SK-N-MC (cell line): ENCODE data around the gene ARSB.

Source experiments
- DNase-seq: peaks from one replicate; pipeline ENCODE4 v3.0.0-alpha.2; 2011; ENCODE audit warnings: low read depth, low spot score
- H3K27ac ChIP-seq: fragments of 200-600 bp; sonication (generic); 2 replicates; pipeline ENCODE4 v1.5.1; 2016; ENCODE audit warnings: mixed run types
- H3K36me3 ChIP-seq: fragments of 200-600 bp; sonication (generic); 2 replicates; pipeline ENCODE4 v1.6.1; 2017; ENCODE audit warnings: antibody characterized with exemption, low read length, mixed read lengths; ENCODE audit not compliant: insufficient read depth
- H3K4me3 ChIP-seq: fragments of 200-600 bp; sonication (generic); 2 replicates; pipeline ENCODE4 v1.5.1; 2016
- H3K9ac ChIP-seq: fragments of 200-600 bp; sonication (generic); 2 replicates; pipeline ENCODE4 v1.8.0; 2017; ENCODE audit warnings: mixed run types, mixed read lengths; ENCODE audit not compliant: insufficient read length
- H3K9me3 ChIP-seq: fragments of 200-600 bp; sonication (generic); 2 replicates; pipeline ENCODE4 v1.6.1; 2017; ENCODE audit warnings: low read depth, mild to moderate bottlenecking, antibody characterized with exemption, low read length, moderate library complexity, mixed read lengths
- EZH2 ChIP-seq: fragments of 200-600 bp; sonication (generic); IDR thresholded peaks from one replicate; pipeline ENCODE4 v1.6.1; 2017; ENCODE audit warnings: antibody characterized with exemption
- FOXP2 ChIP-seq: optimal IDR thresholded peaks from 2 replicates; pipeline ENCODE3; 2011; ENCODE audit warnings: mild to moderate bottlenecking, moderate library complexity; ENCODE audit not compliant: insufficient read depth; ENCODE audit errors: extremely low read length, control extremely low read depth
- POLR2AphosphoS5 ChIP-seq: IDR thresholded peaks from 2 replicates; pipeline ENCODE4 v1.6.1; 2012; ENCODE audit warnings: mild to moderate bottlenecking, low read depth, low read length, borderline replicate concordance

Gene ARSB

DNA sequence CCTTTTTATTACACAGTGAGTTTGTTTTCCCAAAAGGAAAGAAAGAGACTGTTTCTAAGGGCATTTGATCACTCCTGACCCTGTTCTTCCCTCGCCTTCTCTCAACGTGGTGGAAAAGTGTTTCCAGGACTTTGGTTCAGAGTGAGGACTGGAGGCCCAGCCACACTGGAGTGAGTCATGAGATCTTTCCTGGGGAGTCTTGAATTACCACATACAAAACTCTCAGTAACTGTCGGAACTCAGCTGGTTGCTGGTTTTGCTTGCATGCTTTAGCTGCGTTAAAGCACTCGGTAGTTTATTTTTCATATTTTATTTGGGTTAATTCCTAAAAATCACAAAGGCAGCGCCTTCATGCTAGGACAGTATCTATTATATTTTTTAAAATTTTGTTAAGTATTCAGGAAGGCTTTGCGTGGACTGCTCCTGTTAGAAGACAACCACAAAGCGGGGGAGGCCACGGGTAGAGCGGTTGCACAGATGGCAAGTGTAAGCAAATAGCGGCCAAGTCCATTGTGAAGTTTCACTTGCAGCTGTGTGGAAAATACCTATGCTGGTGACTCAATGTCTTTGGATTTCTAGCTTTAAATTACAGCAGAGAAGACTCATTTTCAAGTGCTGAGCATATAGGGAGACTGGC is 77.7 kb downstream of the ARSB start:
- H3K36me3 ChIP-seq, result no peaks in the 10 kb centered on the region
- no peak for TF ChIP-seq POLR2AphosphoS5
- TF ChIP-seq EZH2, result no peak
- TF ChIP-seq FOXP2, result no peak
- no peaks in the 10 kb centered on the region for H3K9me3 ChIP-seq
- H3K27ac ChIP-seq, result no peak overlapping the region
- DNase-seq, result no peak
- no peak overlapping the region for H3K4me3 ChIP-seq
- H3K9ac ChIP-seq, result no peak overlapping the region

DNA sequence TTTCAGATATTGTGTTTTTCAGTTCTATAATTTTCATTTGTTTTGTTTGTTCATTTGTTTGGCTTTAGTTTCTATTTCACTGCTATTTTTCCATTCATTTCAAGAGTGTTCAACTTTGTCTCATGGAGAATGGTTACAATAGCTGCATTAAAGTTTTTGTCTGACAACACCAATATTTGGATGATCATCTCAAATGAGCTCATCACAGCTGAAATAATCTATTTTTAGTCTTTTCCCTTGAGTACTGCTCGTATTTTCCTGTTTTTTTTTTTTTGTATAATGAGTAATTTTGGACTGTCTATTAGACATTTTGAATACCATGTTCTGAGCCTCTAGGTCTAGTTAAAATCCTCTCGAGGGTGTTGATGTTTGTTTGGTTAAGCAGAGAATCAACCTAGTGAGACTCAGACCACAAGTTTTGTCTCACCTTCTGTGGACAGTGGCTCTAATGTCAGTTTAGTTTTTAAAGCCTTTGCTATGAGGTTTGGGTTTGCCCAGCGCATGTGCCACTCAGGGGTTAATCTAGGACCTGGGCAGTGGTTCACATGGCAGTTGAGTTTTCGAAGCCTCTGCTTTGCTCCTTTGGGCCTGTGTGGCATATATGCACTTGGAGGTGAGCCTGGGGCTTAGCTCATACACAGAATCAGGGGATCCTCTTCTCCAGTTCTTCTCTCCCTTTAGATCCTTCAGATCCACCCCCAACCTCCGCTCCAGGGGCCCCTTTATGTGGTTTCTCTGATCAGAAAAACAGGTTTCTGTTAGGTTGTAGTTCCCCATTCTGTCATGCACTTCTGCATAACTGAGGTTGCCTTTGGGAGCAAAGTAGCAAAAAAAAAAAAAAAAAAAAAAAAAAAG is 79.8 kb downstream of the ARSB start:
- H3K27ac ChIP-seq, result no peak overlapping the region
- TF ChIP-seq FOXP2 (no peak), POLR2AphosphoS5 (no peak), EZH2 (no peak)
- no peaks in the 10 kb centered on the region for H3K9me3 ChIP-seq
- H3K9ac ChIP-seq, result no peak overlapping the region
- H3K36me3 ChIP-seq, result no peaks in the 10 kb centered on the region
- no peak for DNase-seq
- H3K4me3 ChIP-seq, result no peak overlapping the region

- no peaks in the 10 kb centered on the region for H3K36me3 ChIP-seq
- TF ChIP-seq EZH2, result no peak
- TF ChIP-seq POLR2AphosphoS5, result no peak
- TF ChIP-seq FOXP2, result no peak
- H3K9ac ChIP-seq, result no peak overlapping the region
- no peaks in the 10 kb centered on the region for H3K9me3 ChIP-seq
- H3K4me3 ChIP-seq, result no peak overlapping the region
- no peak overlapping the region for H3K27ac ChIP-seq
- no peak for DNase-seq
Measured at GRCh38 chr5:78903861-78904260, 81.2 kb downstream of the ARSB start.

DNA sequence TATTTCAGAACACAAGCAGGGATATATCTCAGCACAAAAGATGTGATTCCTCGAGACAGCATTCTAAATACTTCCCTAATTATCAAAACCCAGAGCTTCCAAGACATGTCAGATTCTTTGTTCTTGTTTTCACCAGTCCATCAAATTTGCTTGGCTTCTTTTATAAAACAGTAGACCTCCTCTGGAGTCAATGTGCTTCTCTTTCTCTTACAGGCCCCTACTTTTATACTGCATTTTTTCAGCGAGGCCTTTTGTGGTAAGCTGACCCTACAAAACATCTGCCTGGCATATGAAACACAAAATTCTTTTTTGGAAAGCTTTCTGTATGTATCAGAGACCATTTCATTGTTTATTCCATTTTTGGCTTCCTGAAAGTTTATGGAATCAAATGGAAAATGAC is 81.8 kb downstream of the ARSB start:
- TF ChIP-seq FOXP2 (no peak), POLR2AphosphoS5 (no peak), EZH2 (no peak)

DNA sequence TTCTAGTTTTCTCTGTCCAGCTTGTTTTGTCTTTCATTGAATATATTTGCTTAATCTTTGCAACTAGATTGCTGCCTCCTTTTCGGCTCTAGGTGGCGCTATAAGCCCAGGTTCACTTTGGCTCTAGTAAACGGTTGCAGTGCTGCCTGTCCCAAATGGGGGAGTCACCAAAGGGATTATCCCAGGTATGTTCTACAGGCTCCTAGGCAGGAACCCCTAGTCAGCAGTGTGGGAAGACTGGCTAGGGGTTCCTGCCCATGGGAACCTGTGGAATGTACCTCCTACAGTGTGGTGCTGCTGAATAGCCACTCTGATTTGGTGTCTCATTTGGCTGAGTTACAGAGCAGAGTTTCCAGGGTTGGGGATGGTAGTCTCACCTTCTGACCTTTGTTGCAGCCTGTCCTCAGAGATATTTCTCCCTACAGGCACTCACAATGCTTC is 85.2 kb downstream of the ARSB start:
- TF ChIP-seq EZH2, result no peak
- no peak for TF ChIP-seq POLR2AphosphoS5
- TF ChIP-seq FOXP2, result no peak
- H3K36me3 ChIP-seq, result no peaks in the 10 kb centered on the region
- no peak overlapping the region for H3K27ac ChIP-seq
- H3K9ac ChIP-seq, result no peak overlapping the region
- no peak overlapping the region for H3K4me3 ChIP-seq
- DNase-seq, result no peak
- H3K9me3 ChIP-seq, result no peaks in the 10 kb centered on the region

More for the DNA sequence above, 81.8 kb downstream of the ARSB start:
- Histone ChIP-seq H3K36me3 (no peaks in the 10 kb centered on the region), H3K9me3 (no peaks in the 10 kb centered on the region), H3K9ac (no peak overlapping the region), H3K27ac (no peak overlapping the region), H3K4me3 (no peak overlapping the region)
- no peak for DNase-seq

GRCh38 chr5:78896132-78896531 is 89.0 kb downstream of the ARSB start:
- Histone ChIP-seq H3K9ac (no peak overlapping the region), H3K27ac (no peak overlapping the region), H3K4me3 (no peak overlapping the region), H3K9me3 (no peaks in the 10 kb centered on the region), H3K36me3 (no peaks in the 10 kb centered on the region)
- TF ChIP-seq EZH2, result no peak
- no peak for DNase-seq

GRCh38 chr5:78895616-78896015 is 89.5 kb downstream of the ARSB start:
- Histone ChIP-seq H3K36me3 (no peaks in the 10 kb centered on the region), H3K4me3 (no peak overlapping the region), H3K9ac (no peak overlapping the region), H3K27ac (no peak overlapping the region), H3K9me3 (no peaks in the 10 kb centered on the region)
- DNase-seq, result no peak
- TF ChIP-seq FOXP2 (no peak), EZH2 (no peak), POLR2AphosphoS5 (no peak)

DNA sequence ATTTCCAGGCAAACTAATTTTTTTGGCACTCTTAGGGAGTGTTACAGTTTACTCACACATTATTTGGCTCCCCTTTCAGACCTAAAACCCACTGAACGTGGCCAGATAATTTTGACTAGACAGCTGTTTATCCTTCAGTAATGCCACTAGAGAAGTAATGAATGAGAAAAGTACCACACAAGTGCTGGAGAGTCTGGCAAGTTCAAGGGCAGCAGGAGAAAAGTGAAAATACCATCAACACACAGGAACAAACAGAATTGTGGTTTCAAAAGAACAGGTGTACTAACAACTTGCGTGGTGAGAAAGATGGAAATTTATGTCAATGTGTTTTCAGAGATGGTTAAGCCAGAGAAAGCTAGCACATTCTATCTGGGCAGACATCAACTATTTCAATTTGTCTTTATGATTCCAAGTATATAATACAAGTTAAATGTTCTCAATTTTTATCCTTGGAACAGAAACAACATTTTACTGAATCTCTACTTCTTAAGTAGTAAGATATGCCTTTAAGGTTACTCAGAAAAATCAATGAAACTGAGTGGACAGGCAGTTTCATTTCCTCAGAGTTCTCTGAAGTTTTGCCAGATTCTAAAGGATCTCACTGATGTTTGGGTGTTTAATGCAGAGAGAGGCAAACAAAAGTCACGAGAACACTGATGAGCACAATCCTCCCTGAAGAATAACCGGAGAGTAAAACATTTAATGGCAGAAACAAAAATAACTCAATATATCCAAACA is 91.0 kb downstream of the ARSB start:
- H3K27ac ChIP-seq, result no peak overlapping the region
- H3K36me3 ChIP-seq, result no peaks in the 10 kb centered on the region
- H3K9ac ChIP-seq, result no peak overlapping the region
- TF ChIP-seq POLR2AphosphoS5, result no peak
- TF ChIP-seq EZH2, result no peak
- TF ChIP-seq FOXP2, result no peak
- DNase-seq, result no peak
- H3K4me3 ChIP-seq, result no peak overlapping the region
- H3K9me3 ChIP-seq, result no peaks in the 10 kb centered on the region
